SH-SY5Y (cell line): ENCODE data around the gene SDR42E2.

Source experiments
- GATA2 ChIP-seq: IDR thresholded peaks from 2 replicates; pipeline ENCODE4 v1.6.1; 2011; ENCODE audit warnings: mild to moderate bottlenecking, low read depth, low read length
- GATA3 ChIP-seq: IDR thresholded peaks from 2 replicates; pipeline ENCODE4 v1.6.1; 2011; ENCODE audit warnings: low read depth, mild to moderate bottlenecking, low read length, moderate library complexity

SDR42E2 gene

DNA sequence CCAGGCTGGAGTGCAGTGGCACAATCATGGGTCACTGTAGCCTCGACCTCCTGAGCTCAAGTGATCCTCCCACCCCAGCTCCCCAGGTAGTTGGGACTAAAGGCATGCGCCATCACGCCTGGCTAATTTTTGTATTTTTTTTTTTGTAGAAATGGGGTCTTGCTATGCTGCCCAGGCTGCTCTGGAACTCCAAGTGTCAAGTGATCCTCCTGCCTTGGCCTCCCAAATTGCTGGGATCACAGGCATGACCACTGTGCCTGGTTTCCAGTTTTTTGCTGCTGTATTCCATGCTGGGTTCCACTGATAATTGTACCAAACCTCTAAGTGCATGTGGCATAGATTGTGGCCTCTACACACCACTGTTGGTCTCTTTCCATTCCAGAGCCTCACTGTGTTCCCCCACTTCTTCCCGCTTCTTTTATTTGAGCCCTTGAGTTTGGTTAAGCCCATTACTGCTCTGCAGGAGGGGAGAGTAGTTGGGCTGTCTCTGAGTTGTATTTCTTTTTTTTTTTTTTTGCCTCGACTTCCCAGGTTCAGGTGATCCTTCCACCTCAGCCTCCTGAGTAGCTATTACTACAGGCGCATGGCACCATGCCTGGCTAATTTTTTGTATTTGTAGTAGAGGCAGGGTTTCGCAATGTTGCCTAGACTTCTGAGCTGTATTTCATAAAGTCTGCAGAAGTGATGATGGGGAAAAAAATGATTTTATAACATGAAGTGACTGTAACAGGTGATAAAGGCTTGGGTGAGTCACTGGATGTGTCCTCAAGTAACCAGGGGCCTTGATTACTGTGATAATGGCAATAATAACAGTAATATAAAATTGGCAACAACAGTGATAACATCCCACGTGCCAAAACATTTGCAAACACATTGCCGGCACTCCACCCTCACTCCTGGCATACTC lies 73.8 kb downstream of the SDR42E2 start:
- TF ChIP-seq GATA2 = no peak
- no peak for TF ChIP-seq GATA3

- no peak for TF ChIP-seq GATA2
- TF ChIP-seq GATA3 = no peak
These were observed 77.0 kb downstream of the SDR42E2 start for GRCh38 chr16:22239131-22239805.

- no peak for TF ChIP-seq GATA2
- TF ChIP-seq GATA3 = no peak
These were observed 77.9 kb downstream of the SDR42E2 start for GRCh38 chr16:22240023-22240710.
